ENCODE measurements around the gene NR3C2. TPM values are rescaled to one million over a fixed set of nuclear protein-coding genes. Genes with fewer than 3 reads are reported as not detected.
A peak's percentile ranks its signal among the peaks of the same experiment; 100 is the strongest.

Gene NR3C2
- total and polyA plus RNA-seq, 12 donors, result 2.2 to 28.6 (median 23.3) TPM

GRCh38 chr4:148064451-148064850 lies 377.8 kb downstream of the NR3C2 start:
- ATAC-seq (no peak), DNase-seq (no peak)
- no peak for TF ChIP-seq CTCF (IDR thresholded peaks at IDR 0.05)
- Histone ChIP-seq H3K36me3 (peaks cover 0 to 43% (median 9%) of the 10 kb centered on the region in 9 donors), H3K27ac (no peak overlapping the region), H3K27me3 (no peaks in the 10 kb centered on the region), H3K9me3 (no peaks in the 10 kb centered on the region), H3K4me3 (no peak overlapping the region), H3K4me1 (peaks cover 3 to 65% (median 47%) of the 10 kb centered on the region in 9 donors)
- WGBS, 2 donors, result 91 to 96% methylated on average over 9 of the region's 9 CpGs
- intact Hi-C loops (cut with DNase I), result no loop called here

DNA sequence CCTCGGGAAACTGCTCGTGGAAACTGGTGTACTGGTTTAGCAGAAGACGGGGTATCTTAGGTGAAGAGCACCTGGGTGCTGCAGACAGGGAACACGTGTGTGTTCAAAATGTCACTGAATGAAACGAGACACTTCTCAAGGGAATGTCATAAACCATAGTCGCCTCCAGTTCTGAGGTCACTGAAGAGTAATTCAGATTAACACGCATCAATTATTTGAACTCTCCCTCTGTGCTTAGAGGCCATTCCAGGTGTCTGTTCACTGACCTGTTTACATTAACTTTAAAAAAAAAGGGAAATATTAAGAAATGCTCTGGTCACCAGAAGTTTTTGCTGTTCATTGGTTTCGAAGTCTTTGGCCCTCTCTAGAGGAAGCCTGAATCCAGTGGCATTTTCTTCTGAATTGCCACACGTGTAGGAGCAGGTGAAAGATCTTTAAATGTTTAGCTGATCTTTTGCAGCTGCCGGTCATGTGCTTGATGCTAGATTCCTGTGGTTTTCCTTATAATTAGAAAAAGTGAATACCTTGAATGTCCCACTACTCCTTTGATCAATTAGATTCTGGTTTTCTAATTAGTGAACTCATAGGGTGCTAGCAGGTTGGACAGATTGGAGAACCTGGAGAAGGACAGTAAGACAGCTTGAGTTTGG lies 379.8 kb downstream of the NR3C2 start:
- Histone ChIP-seq H3K4me1 (peaks cover 0 to 65% (median 46%) of the 10 kb centered on the region in 9 donors), H3K4me3 (no peak overlapping the region), H3K9me3 (no peaks in the 10 kb centered on the region), H3K27ac (peak overlapping the region in 1 of 10 donors; percentile 26), H3K27me3 (no peaks in the 10 kb centered on the region), H3K36me3 (peaks cover 0 to 43% (median 9%) of the 10 kb centered on the region in 9 donors)
- intact Hi-C loops (cut with DNase I), result no loop called here
- 73 to 79% methylated on average over 10 of the region's 10 CpGs for WGBS, 2 donors
- DNase-seq (no peak), ATAC-seq (no peak)
- TF ChIP-seq CTCF (IDR thresholded peaks at IDR 0.05), result no peak

- H3K36me3 ChIP-seq, result peaks cover 0 to 39% (median 9%) of the 10 kb centered on the region in 9 donors
- 53 to 54% methylated on average over 8 of the region's 8 CpGs for WGBS, 2 donors
- H3K4me3 ChIP-seq, result no peak overlapping the region
- intact Hi-C loops (cut with DNase I), result no loop called here
- no peaks in the 10 kb centered on the region for H3K9me3 ChIP-seq
- H3K27ac ChIP-seq, result peak overlapping the region in 2 of 10 donors; percentile 26 to 79
- no peaks in the 10 kb centered on the region for H3K27me3 ChIP-seq
- ATAC-seq (peak in 3 of 8 donors; percentile 15 to 28 (median 19)), DNase-seq (no peak)
- TF ChIP-seq CTCF (IDR thresholded peaks at IDR 0.05), result no peak
- H3K4me1 ChIP-seq, result peaks cover 0 to 65% (median 43%) of the 10 kb centered on the region in 9 donors
Measured at GRCh38 chr4:148061795-148062194, 380.4 kb downstream of the NR3C2 start.

DNA sequence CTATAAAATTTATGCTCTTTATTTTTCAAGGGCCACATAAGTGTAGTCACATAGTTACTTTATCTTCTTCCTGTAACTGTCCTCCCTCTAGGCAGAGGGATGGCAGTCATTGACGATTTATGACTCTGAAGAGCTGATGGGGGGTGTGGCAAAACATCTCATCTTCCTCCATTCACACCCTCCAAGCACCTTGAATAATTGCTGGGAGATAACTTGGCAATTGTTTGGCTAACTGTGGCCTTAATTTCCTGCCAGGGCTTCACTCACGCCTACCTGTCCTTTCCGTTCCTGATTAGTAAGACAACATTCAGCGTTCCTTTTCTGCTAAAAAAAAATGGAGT lies 381.1 kb downstream of the NR3C2 start:
- Histone ChIP-seq H3K27me3 (no peaks in the 10 kb centered on the region), H3K9me3 (no peaks in the 10 kb centered on the region), H3K4me1 (peaks cover 0 to 65% (median 41%) of the 10 kb centered on the region in 9 donors), H3K36me3 (peaks cover 0 to 32% (median 9%) of the 10 kb centered on the region in 9 donors), H3K27ac (peak overlapping the region in 5 of 10 donors; percentile 16 to 79 (median 57)), H3K4me3 (no peak overlapping the region)
- intact Hi-C loops (cut with DNase I), result no loop called here
- ATAC-seq, result no peak
- WGBS, 2 donors, result 38 to 41% methylated on average over 4 of the region's 4 CpGs
- TF ChIP-seq CTCF (IDR thresholded peaks at IDR 0.05), result no peak
- no peak for DNase-seq

Data from heart right ventricle (tissue), 16 donors.